NCI-H1417 treated with DMSO at 0.1 percent for 48 hours (cell line): Measurements from ENCODE around the gene ZNF385B.
A peak's percentile ranks its signal among the peaks of the same experiment; 100 is the strongest.

ENCODE experiments used
- DNase-seq: peaks from one replicate; lab custom pipeline; 2025; lab: John Stamatoyannopoulos, UW

Gene ZNF385B

DNA sequence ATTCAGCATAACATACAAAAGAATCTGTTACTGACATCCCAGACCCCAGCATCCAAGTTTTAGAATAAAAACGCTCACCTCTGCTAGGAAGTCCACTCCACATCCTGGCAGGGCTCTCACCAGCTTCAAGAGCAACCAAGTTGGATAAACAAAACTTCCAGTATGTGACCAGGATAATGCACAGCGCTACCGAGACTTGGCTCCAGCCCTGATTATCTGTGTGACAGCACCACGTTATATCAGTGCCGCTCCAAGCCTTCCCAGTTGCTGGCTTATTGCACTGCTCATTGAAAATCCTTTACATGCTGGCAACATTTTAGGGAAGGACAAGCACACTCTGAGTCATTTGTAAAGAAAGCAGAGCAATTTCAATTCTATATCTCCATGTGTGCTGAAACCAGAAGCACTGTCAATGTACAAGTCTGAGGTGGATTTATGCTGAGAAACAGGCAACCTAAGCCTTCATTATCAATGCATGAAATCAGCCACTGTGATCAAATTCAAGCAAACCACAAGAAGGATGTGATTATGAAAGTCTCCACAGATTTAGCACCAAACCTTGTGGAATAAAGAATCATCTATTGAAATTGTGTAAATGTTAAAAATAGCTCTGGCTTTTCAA, 115.7 kb downstream of the ZNF385B start:
- DNase-seq, result no peak

DNA sequence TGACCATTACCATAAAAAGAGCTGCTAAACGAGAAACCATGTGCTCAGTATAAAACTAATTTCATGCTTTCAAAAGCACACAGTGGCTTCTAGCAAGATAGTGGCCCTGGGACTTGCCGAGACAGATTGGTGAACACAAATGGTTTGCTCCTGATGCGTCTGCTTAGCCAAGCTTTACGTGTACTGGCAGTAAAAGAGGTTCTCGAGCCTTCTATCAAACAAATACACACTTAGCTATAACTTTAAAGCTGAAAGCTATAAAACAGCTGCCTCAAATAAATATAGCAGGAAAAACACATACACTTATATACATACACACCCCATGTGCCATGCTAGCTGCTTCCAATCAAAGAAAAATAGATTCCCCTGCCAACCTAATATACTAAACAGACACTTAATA, 117.0 kb downstream of the ZNF385B start:
- DNase-seq, result no peak

DNA sequence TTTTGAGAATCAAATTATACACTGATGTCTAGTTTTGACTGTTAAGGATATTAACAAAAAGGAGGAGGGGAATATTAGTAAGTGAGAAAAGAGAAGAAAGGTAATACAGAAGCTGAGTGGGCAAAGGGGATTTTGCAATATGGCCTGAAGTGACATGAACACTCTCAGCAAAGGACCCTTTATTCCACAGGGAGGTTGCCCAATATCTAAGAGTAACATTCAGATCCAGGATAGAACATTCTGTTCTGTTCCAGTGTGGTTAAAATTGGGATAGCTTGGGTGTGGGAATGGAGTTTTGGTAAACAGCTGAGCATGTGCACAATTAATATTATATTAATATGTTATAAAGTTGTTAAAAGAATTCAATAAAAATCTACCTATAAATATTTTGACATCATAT, 120.1 kb downstream of the ZNF385B start:
- no peak for DNase-seq

- DNase-seq, result no peak
These were observed 131.4 kb downstream of the ZNF385B start for GRCh38 chr2:179729966-179730365.

GRCh38 chr2:179726461-179727180, 134.8 kb downstream of the ZNF385B start:
- no peak for DNase-seq

DNA sequence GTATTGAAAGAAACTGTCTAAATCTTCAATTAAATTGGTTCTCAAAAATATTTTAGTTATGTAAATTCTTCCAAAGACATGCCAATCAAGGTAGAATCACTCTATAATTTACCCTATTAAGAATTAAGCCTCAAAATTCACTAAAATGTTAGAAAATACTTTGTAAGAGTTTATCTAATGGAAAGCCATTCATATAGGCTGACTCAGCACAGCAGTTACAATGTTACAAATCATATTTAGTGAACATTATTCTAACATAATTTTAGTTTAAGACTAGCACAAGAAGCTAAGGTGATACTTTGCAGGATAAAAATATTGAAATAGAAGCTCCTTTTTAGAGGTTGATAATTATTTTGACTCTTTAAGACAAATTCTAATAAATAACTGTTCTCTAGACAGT, 137.0 kb downstream of the ZNF385B start:
- DNase-seq, result no peak

DNA sequence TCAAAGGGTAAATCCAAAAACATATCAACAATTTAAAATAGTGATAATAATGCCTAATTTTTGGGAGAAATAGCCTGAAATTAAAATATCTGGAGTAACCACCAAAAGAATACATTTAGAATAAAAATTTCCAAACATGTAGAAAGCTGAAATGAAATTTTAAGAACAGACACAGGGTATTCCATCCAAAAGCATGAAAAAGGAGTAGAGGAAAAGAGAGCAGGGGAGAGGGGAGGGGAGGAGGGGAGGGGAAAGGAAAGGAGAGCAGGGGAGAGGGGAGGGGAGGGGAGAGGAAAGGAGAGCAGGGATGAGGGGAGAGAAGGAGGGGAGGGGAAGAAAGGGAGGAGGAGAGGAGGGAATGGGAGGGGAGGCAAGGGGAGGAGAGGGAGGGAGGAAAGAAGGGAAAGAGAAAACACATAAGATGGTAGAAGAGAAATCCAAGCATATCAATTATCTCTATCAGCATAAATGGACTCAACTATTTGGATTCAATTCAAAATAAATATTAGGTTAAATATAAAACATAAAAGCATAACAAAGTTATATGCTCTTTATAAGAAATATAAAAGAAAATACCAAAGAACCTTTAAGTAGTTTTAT, 141.1 kb downstream of the ZNF385B start:
- no peak for DNase-seq

- no peak for DNase-seq
These were observed 145.5 kb downstream of the ZNF385B start for GRCh38 chr2:179715871-179716270.

DNA sequence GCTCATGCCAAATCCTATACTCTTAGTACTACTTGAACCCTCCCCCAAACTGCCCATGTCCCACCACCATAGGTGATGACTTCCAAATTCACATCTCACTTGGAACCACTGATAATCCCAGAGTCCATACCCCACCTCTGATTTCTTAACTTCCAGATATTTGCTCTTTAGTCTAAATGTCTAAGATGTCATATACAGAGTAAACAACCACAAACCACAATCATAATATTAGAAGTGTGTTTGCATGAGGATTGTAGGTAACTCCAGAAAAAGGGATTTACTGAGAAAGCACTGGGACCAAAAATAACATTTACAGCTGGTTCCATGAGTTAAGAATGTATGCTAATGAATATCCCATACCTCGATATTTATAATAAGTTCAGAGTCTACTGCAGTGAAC, 146.2 kb downstream of the ZNF385B start:
- DNase-seq, result no peak

DNA sequence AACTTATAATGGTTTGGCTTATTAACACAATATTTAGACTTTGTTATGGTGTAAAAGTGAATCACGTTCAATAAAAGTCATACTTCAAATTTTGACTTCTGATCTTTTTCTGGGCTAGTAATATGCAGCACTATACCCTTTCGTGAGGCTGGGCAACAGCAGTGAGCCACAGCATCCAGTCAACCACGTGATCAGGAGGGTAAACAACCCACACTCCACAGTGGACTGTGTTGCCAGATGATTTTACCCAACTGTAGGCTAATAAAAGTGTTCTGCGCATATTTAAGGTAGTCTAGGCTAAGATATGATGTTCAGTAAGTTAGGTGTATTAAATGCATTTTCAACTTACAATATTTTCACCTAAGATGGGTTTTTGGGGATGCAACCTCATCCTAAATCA, 148.6 kb downstream of the ZNF385B start:
- no peak for DNase-seq

GRCh38 chr2:179711375-179711774, 150.0 kb downstream of the ZNF385B start:
- DNase-seq, result no peak

DNA sequence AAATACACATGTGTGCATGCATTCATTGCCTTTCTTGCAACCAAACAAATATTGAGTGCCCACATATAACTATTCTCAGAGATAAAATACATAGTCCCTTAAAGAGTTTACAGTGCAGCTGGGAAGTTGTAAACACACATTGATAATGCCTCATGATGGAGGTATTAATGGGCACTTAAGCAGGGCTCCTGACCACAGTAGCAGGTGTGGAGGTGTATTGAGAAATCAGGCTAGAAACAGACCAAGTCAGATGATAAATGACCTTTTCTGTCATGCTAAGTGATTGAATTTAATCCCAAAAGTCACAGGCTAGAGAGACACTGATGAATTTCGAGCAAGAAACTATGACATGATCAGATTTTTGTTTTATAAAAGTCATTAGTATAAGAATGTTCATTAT, 157.7 kb downstream of the ZNF385B start:
- DNase-seq, result peak; percentile 16

- DNase-seq, result no peak
These were observed 158.5 kb downstream of the ZNF385B start for GRCh38 chr2:179702912-179703311.

GRCh38 chr2:179701524-179702110, 159.8 kb downstream of the ZNF385B start:
- no peak for DNase-seq

- no peak for DNase-seq
These were observed 165.9 kb downstream of the ZNF385B start for GRCh38 chr2:179695486-179695885.

- DNase-seq, result no peak
These were observed 166.4 kb downstream of the ZNF385B start for GRCh38 chr2:179694963-179695362.

GRCh38 chr2:179692610-179693009, 168.8 kb downstream of the ZNF385B start:
- no peak for DNase-seq

DNA sequence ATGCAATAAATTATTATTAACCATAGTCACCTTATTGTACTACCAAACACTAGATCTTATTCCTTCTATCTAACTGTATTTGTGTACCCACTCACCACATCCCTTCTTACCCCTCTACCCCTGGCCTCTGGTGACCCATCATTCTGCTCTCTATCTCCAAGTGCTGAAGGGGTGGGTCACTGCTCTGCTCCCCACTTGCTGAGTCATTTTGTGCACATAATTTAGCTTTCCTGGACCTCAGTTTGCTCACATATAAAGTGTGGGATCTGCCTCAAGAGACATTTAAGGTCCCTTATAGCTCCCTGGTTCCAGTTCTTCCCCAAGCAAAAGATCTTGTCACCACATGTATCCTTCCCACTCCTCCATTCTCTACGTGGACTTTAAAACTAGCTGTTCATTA, 169.4 kb downstream of the ZNF385B start:
- no peak for DNase-seq

- DNase-seq, result no peak
These were observed 170.2 kb downstream of the ZNF385B start for GRCh38 chr2:179691235-179691634.

DNA sequence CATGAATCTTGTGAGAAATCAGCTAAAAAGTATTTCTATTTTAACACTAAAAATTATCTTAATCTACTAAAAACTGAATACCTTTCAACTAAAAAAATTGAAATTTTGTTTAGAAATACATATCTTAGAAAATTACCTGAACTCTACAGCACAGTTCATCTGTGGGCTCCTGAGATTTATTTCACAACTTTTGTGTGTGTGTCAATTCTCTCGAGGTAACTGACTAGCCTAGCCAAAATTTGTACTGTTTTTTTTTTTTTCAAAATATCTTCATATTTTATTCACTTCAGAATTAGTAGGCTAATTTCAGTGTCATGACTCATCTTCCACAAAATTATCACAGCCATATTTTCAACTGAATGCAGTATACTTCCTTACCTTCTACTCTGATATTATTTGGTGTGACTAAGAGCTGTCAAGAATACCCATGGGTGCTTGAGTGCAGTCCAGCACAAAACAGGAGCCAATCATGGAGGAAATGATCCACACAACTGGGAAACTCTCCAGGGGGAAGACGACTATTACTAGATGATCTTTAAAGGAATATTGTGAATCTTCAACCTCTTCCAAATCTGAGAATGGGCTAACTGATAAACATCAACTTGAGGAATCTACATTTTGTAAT, 174.6 kb downstream of the ZNF385B start:
- no peak for DNase-seq

DNA sequence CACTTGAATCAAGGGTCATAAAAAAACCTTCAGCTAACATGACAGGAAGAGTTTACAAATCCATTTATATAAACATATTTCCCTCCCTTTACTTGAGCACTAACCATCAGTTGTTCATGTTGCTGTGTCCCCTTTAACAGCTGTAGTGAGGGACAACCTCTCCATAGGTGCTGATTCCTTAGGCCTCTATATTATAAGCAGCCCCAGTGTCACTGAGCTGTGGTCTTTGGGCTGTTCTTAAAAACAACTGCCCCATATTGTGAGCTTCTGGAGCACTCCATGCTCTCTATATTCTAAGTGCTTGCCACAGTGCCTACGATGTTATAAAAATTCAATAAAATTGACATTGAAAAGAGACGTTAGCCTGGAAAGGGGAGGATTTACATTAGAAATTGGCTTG, 175.3 kb downstream of the ZNF385B start:
- DNase-seq, result no peak

- DNase-seq, result no peak
These were observed 176.3 kb downstream of the ZNF385B start for GRCh38 chr2:179685146-179685545.

DNA sequence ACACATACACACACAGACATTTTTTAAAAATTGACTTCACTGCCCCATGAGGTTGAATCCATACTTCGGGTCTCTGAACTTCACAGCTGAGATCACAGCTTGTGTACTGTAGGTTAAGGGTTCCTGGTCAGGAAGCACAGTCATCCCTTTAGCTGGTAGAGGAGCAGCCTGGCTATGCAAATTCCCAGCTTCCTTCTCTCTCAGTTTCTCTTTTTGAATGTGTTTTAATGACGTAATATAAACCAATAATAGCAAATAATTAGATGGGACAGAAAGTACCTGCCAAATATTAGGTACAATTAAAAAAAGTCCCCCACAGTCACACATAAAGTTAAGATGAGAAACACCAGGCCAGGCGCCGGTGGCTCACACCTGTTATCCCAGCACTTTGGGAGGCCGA, 178.7 kb downstream of the ZNF385B start:
- DNase-seq, result no peak
